Stimulated activated CD4-positive, alpha-beta T cell treated with anti-CD3 and anti-CD28 coated beads, Interleukin-12 subunit alpha, Interleukin-12 subunit beta, amount 100 ng/mL, for 4 hours (primary cell): ENCODE data around the gene PHLDB1.

Experiments used
- DNase-seq: peaks from one replicate; pipeline ENCODE4 v3.0.0-alpha.2; 2020

Gene PHLDB1

DNA sequence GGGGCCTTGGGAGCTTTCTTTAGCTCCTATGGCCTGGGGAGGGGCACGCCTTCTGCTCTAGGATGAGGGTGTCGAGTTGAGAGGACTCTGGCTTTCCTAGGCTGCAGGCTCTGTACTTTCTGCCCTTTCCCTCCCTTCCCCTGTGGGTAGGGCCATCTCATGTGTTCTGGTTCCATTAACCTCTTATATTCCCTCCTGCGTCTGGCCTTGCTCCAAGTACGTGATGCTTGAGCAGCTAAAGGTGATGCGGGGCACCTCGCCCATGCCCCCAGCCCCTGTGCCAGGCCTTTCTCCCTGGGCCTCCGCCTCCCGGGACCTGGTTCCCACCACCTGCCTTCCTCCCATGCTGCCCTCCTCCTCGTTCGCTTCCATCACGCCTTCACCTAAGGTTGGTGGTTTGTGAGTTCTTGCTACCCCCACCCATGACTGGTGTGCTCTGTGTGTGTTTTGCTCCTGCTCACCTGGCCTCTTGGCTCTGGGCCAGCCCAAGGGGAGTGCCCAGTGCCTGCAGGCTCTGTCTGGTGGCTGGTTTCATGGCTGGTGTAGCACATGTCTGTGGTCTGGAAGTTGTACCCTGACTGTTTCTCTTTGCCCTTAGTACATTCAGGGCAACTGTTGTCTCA lies 34.1 kb downstream of the PHLDB1 start:
- DNase-seq, result no peak

GRCh38 chr11:118643142-118643994 lies 36.0 kb downstream of the PHLDB1 start:
- DNase-seq, result no peak

- DNase-seq, result no peak
Observed at GRCh38 chr11:118643995-118644345, 36.6 kb downstream of the PHLDB1 start.

DNA sequence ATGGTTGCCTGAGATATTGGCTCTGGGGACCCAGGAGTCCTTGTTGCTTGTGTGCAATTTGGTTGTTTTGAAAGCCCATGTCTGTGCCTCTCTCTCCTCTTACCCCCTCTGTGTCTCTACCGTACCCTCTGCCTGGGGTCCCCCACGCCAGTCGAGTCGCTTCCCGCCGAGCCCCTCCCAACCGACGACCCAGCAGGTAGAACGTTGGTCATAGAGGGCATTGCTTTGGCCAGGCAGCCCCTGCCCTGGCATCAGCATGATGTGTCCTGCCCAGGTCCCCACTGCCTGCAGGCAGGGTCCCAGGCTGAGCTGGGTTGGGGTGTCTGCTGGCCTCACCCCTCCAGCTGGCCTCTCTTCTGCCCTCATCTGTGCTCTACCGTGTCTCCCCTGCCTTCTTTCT lies 37.1 kb downstream of the PHLDB1 start:
- no peak for DNase-seq

GRCh38 chr11:118645066-118645715 lies 37.8 kb downstream of the PHLDB1 start:
- no peak for DNase-seq

GRCh38 chr11:118646393-118646792 lies 39.0 kb downstream of the PHLDB1 start:
- no peak for DNase-seq

- no peak for DNase-seq
Observed at GRCh38 chr11:118648291-118648690, 40.9 kb downstream of the PHLDB1 start.

- DNase-seq, result no peak
Observed at GRCh38 chr11:118649941-118650340, 42.5 kb downstream of the PHLDB1 start.

- DNase-seq, result no peak
Observed at GRCh38 chr11:118650366-118650765, 43.0 kb downstream of the PHLDB1 start.

- no peak for DNase-seq
Observed at GRCh38 chr11:118651820-118652219, 44.4 kb downstream of the PHLDB1 start.

GRCh38 chr11:118652681-118653181 lies 45.3 kb downstream of the PHLDB1 start:
- no peak for DNase-seq

DNA sequence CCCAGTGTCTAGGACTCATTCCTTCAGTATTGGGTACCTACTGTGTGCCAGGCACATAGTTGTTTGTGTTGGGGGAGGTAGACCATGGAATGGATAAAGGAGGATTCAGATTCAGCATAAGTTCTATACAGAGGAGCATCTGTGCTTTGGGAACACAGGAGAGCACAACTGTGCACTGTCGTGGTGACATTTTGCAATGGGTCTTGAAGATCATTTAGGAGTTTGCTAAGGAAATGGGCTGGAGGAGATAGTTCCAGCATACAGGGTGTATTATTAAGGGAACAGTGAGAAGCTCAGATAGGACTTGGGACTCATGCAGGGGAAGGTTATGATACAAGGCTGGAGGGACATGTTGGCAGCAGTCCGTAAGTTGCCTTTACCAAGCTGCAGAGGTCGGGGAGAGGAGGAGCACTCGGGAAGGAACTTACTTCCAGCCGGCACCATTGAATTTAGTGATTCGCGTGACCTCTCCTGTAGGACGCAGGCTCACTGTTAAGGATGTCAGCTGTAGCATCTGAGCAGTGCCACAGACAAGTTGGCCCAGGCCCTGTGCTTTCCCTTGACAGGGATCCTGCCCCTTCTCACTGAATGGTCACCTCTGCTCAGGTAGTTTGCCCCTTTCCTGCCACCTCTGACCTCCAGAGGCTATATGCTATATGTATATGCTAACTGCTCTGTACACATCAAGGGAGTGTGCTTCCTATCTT lies 46.4 kb downstream of the PHLDB1 start:
- DNase-seq, result no peak

GRCh38 chr11:118655486-118656190 lies 48.2 kb downstream of the PHLDB1 start:
- no peak for DNase-seq

DNA sequence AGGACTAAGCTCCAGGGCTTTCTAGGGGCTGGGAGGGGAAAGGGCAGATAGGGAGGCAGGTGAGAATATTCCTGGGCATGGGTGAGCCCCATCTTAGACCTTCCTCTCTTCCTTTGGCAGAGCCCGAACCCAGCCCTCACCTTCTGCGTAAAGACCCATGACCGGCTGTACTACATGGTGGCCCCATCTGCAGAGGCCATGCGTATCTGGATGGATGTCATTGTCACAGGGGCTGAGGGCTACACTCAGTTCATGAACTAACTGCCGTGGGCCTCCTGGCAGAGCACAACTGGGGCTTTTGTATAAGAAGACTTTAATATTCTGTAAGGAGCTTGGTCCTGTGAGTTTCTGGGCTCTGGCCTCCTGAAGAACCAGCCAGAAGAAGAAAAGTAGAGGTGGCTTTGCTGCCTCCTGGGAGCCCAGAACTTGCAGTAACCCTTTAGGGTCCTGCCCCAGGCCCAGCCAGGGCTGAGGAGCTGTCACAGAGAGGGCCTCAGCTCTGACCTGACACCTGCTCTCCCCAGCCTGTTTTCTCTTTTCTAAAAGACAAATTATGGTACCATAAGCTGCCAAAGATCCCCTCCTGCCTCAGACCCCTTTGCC lies 49.2 kb downstream of the PHLDB1 start:
- no peak for DNase-seq

DNA sequence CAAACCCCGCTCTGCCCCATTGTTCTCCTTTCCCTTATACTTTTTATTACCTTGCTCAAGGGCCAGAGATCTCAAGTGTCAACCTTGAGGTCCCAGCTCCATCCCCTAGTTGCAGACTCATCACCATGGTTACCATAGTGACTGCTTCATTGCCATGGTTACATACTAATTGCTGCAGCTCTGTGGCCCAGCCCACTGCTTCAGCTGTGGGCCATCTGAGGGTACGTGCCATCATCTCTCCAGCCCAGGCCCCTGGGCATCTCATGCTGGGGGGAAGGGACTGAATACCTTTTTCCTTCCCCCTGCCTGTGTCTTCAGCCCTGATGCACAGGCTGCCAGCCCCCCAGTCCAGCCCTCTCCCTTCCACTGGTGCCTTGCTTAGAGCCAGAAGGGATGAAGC lies 49.8 kb downstream of the PHLDB1 start:
- DNase-seq, result no peak

GRCh38 chr11:118657709-118658428 lies 50.5 kb downstream of the PHLDB1 start:
- DNase-seq, result no peak

- DNase-seq, result no peak
Observed at GRCh38 chr11:118658429-118659313, 51.3 kb downstream of the PHLDB1 start.

DNA sequence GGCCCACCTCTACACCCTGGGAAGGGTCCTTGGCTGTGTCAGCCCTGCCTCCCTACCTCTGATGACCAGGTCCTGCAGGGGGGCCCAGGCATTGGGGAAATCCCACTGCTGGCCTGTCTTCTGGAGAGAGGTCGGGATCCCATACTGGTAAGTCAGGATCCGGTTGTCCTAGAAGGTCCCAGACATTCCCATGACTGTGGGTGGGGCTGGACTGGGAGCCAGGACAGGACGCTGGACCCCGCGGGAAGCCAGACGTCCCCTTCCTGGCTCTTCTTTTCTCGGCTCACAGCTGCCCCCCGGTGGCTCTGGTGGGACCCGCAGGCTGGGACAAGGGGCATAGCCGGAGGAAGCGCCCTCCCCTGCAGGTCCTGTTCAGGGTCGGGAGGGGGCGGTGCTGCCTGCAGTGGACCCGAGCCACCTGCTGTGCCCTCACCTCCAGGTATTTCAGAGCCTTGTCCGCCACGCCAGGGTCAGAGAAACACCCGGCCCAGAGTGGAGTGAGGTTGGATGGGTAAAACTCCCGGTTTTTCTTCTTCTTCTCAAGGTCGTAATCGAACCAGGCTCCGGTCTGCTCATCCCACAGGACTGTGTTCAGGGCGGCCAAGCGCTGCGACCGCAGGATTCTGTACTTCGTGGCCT lies 52.0 kb downstream of the PHLDB1 start:
- peak; percentile 87 for DNase-seq

DNA sequence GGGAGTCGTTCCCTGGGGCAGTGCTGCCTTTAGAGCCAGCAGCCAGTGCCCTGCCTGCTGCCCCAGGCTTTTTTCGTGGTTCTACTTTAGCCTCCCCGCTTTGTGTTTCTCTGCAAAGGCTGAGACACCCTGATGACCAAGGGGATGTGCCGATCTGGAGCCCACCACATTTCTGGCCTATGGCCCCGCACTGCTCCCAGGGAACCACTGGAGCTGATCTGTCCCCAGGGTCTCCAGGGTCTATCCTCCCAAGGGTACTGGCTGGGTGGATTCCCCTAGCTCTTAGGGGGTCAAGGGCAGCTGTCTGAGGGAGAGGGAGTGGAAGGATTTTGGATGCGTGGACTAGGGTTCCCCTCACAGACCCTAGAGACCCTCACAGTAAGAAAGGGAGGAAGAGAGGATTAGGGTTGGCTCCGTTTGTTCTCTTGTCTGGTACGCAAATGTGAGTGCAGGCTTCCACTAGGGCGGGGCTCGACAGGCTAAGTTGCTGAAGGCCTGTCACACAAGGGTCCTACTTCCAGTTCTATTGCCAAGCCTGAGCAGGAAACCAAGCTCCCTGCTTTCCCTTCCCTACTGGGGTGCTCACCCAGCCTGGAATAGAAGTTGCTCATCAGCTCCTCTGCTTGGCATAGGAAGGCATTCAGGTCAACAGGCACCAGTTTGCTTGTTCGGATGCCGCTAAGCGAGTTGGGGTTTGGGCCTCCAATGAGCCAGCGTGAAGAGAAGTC lies 52.7 kb downstream of the PHLDB1 start:
- DNase-seq, result no peak
